ENCODE data around the gene LGR6.

The LGR6 gene

GRCh38 chr1:202247104-202247503 is 53.5 kb downstream of the LGR6 start:
- H3K4me1 ChIP-seq (ENCODE audit: low read depth, poor library complexity, severe bottlenecking) = no peaks in the 10 kb centered on the region
- no peak overlapping the region for H3K4me2 ChIP-seq
- no peak overlapping the region for H2AFZ ChIP-seq (ENCODE audit: low read depth)
- H3K79me2 ChIP-seq (ENCODE audit: insufficient read depth, low read depth) = no peaks in the 10 kb centered on the region
- H3K36me3 ChIP-seq (ENCODE audit: insufficient read depth) = no peaks in the 10 kb centered on the region
- H4K20me1 ChIP-seq (ENCODE audit: insufficient read depth) = no peaks in the 10 kb centered on the region
- TF ChIP-seq, protein P1, sequence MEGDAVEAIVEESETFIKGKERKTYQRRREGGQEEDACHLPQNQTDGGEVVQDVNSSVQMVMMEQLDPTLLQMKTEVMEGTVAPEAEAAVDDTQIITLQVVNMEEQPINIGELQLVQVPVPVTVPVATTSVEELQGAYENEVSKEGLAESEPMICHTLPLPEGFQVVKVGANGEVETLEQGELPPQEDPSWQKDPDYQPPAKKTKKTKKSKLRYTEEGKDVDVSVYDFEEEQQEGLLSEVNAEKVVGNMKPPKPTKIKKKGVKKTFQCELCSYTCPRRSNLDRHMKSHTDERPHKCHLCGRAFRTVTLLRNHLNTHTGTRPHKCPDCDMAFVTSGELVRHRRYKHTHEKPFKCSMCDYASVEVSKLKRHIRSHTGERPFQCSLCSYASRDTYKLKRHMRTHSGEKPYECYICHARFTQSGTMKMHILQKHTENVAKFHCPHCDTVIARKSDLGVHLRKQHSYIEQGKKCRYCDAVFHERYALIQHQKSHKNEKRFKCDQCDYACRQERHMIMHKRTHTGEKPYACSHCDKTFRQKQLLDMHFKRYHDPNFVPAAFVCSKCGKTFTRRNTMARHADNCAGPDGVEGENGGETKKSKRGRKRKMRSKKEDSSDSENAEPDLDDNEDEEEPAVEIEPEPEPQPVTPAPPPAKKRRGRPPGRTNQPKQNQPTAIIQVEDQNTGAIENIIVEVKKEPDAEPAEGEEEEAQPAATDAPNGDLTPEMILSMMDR (conservative IDR thresholded peaks at IDR 0.05; ENCODE audit: low read depth, low read length) = no peak
- H3K27me3 ChIP-seq (ENCODE audit: insufficient read depth, low read depth) = peaks cover 27% of the 10 kb centered on the region; the same call in 1 of the 2 replicates
- H3K27ac ChIP-seq = no peak overlapping the region
- no peak overlapping the region for H3K4me3 ChIP-seq (IDR thresholded peaks at IDR 0.05; ENCODE audit: insufficient read depth, low read depth, low read length)
- H3K9ac ChIP-seq = no peak overlapping the region

GRCh38 chr1:202247837-202248795 is 54.5 kb downstream of the LGR6 start:
- Histone ChIP-seq H3K27ac (no peak overlapping the region), H3K79me2 (ENCODE audit: insufficient read depth, low read depth) (no peaks in the 10 kb centered on the region), H3K9ac (no peak overlapping the region), H2AFZ (ENCODE audit: low read depth) (no peak overlapping the region), H3K36me3 (ENCODE audit: insufficient read depth) (no peaks in the 10 kb centered on the region), H4K20me1 (ENCODE audit: insufficient read depth) (no peaks in the 10 kb centered on the region), H3K27me3 (ENCODE audit: insufficient read depth, low read depth) (peaks cover 27% of the 10 kb centered on the region; the same call in 1 of the 2 replicates), H3K4me2 (no peak overlapping the region), H3K4me3 (IDR thresholded peaks at IDR 0.05; ENCODE audit: insufficient read depth, low read depth, low read length) (no peak overlapping the region), H3K4me1 (ENCODE audit: low read depth, poor library complexity, severe bottlenecking) (no peaks in the 10 kb centered on the region)
- TF ChIP-seq, protein P1 (conservative IDR thresholded peaks at IDR 0.05; ENCODE audit: low read depth, low read length) = no peak

- no peaks in the 10 kb centered on the region for H4K20me1 ChIP-seq (ENCODE audit: insufficient read depth)
- H3K4me1 ChIP-seq (ENCODE audit: low read depth, poor library complexity, severe bottlenecking) = no peaks in the 10 kb centered on the region
- H2AFZ ChIP-seq (ENCODE audit: low read depth) = no peak overlapping the region
- no peaks in the 10 kb centered on the region for H3K36me3 ChIP-seq (ENCODE audit: insufficient read depth)
- no peak overlapping the region for H3K9ac ChIP-seq
- H3K79me2 ChIP-seq (ENCODE audit: insufficient read depth, low read depth) = no peaks in the 10 kb centered on the region
- TF ChIP-seq, protein P1 (conservative IDR thresholded peaks at IDR 0.05; ENCODE audit: low read depth, low read length) = no peak
- no peak overlapping the region for H3K4me3 ChIP-seq (IDR thresholded peaks at IDR 0.05; ENCODE audit: insufficient read depth, low read depth, low read length)
- H3K4me2 ChIP-seq = no peak overlapping the region
- H3K27me3 ChIP-seq (ENCODE audit: insufficient read depth, low read depth) = peaks cover 21% of the 10 kb centered on the region; the same call in 1 of the 2 replicates
- H3K27ac ChIP-seq = no peak overlapping the region
Measured at GRCh38 chr1:202248861-202249260, 55.3 kb downstream of the LGR6 start.

- Histone ChIP-seq H4K20me1 (ENCODE audit: insufficient read depth) (no peaks in the 10 kb centered on the region), H3K36me3 (ENCODE audit: insufficient read depth) (no peaks in the 10 kb centered on the region), H3K4me3 (IDR thresholded peaks at IDR 0.05; ENCODE audit: insufficient read depth, low read depth, low read length) (no peak overlapping the region), H3K4me1 (ENCODE audit: low read depth, poor library complexity, severe bottlenecking) (no peaks in the 10 kb centered on the region), H3K9ac (no peak overlapping the region), H3K27me3 (ENCODE audit: insufficient read depth, low read depth) (peaks cover 21% of the 10 kb centered on the region; the same call in 1 of the 2 replicates), H3K4me2 (no peak overlapping the region), H3K79me2 (ENCODE audit: insufficient read depth, low read depth) (no peaks in the 10 kb centered on the region), H3K27ac (no peak overlapping the region), H2AFZ (ENCODE audit: low read depth) (no peak overlapping the region)
- TF ChIP-seq, protein P1 (conservative IDR thresholded peaks at IDR 0.05; ENCODE audit: low read depth, low read length) = no peak
Measured at GRCh38 chr1:202249436-202249835, 55.8 kb downstream of the LGR6 start.
